ENCODE results near the gene GNB5.
A peak's percentile ranks its signal among the peaks of the same experiment; 100 is the strongest.

GNB5 gene

DNA sequence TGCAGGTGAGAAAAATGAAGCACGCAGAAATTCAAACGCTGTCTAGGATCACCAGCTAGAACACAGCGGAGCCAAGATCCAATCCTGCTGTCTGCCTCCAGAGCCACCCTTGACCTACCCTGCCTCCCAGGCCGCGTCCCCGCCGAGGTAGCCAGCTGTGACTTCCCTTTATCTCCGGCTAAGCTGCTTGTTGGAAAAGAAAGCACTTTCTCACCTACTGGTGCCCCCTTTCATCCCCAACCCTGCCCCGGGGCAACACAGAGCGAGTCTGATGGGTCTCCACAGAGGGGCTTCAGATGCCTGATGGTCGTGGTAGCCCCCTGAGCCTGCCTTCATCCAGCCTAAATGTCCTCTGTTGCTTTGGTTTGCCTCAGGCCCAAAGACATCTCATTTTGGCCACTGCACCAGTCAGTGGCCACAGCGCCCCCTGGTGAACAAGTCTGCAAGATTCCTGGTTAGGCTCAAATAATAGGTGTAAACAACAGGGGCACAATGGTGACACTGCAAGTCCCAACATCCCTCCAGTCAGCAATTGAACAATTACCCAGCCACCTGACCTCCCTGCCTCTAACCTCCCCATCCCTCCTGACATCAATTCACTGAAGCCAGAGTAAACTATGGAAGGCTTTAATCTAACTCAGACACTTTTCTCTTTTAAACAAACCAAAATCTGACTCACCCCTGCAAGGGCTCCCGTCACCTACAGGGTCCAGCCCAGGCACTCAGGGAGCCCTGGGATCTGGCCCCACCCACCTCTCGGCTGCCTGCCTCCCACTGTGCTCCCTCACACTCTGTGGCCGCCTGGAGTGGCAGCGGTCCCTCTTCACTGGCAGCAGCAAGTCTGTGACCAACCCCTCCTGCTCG, 51.4 kb downstream of the GNB5 start:
- DNase-seq, result peak; percentile 55

DNA sequence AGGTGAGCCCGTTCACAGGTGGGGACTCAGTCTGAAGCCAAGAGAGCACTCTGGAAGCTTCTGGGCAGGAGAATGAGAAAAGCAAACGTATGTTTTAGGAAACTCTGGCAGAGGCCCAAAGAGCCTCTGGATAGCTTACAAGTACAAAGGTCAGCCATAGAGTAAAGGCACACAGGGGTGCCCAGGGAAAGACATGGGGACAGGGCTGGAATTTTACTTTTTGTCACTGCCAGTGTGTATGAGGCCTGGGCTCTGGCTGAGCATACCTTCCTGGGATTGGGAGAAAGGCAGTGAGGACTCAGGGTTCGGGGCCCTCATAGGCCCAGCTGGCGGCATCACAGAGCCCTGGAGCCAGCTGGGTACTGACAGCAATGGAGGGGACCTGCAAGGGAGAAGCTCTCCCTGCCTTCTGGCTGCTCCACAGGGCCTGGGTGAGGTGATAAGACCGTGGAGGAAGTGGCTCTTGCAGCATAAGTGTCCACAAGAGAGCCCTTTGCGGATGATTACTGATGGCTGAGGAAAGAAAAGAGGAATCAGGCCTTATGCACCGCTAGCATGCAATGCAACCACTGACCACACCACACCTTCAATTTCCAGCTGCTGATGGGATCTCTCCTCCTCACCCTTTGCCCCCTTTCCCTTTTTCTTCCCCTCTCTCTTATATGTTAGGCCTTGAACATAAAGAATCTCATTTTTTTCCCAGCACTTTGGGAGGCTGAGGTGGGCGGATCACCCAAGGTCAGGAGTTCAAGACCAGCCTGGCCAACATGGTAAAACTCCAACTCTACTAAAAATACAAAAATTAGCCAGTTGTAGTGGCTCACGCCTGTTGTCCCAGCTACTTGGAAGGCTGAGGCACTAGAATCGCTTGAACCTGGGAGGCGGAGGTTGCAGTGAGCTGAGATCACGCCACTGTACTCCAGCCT, 53.5 kb downstream of the GNB5 start:
- DNase-seq, result no peak

DNA sequence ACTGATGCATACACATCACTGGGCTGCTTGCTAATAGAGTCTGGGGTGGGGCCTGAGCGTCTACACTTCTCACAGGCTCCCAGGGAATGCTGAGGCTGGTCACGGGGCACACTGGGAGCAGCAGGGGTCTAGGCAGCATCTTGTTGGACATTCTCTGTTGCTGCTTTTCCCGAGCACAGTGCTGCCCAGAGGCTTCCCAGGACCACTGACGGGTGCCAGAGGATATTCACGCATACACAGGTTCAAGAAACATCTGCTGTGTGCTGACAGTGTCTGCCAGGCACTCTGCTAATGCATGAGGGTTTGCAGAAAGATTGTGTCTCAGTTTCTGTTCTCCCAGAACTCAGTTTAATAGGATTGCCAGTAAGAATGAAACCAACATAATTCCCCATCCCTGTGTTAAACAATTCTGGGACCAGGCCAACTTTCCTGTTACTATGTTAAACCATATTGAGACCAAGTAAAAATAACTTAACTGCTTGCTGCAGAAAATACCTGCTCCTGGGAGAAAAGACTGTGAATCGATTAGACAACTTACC, 54.7 kb downstream of the GNB5 start:
- DNase-seq, result no peak

DNA sequence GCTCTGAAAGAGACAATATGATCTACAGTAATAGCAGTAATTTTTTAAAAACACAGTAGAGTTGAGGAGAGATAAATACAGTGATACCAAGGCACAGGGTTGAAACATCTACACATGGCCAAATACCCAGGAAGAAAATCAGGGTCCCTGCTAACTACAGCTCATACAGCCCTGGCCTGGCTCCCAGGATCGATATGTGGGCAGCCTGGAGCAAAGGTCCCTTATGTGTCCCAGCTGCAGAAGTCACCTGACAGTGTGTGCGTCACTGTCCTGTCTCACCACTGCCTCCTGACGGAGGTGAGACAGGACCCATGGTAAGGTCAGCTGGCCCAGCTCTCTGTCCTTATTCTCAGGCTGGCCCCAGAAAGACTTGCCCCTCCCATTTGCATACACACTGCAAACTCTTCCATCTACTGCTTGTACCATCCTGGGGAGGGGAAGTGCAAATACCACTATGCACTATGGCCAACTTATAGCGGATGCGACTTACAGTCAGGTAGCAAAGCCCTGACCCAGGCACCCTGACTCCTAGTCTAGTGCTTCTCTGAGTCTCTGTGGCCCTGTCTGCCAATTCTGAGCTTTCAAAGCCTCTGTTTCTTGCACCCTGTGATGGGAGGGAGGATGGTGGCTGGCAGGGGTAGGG, 56.6 kb downstream of the GNB5 start:
- no peak for DNase-seq

DNA sequence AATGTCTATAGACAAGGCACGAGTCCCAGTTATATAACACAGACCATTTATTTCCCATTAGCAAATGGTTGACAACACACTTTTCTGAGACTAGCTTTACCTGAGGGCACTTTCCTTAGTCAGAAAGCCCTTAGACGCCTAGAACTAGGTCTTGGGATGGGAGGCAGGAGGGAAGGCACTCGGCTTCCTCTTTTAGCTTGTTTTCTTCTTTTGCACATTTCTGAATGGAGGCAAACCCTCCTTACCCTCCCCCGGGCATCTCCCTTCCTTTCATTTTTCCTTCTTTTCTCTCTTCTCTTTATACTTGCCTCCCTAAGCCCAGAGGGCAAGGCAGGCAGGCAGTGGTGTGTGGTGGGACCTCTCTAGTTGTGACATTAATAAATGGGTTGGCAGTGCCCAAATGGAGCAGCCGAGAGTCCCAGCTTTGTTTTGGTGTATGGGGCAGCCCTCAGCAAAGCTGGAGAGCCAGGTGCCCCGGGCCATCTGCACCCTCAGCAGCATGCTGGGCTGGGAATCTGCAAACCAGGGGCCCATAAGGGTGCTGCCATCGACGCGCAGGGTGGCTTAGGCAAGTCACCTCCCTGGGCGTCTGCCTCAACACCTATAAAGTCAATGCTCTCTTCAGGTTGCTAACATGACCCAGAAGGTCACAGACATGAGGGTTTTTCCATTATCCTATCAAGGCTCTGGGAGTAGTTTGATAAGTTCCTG, 57.5 kb downstream of the GNB5 start:
- no peak for DNase-seq

DNA sequence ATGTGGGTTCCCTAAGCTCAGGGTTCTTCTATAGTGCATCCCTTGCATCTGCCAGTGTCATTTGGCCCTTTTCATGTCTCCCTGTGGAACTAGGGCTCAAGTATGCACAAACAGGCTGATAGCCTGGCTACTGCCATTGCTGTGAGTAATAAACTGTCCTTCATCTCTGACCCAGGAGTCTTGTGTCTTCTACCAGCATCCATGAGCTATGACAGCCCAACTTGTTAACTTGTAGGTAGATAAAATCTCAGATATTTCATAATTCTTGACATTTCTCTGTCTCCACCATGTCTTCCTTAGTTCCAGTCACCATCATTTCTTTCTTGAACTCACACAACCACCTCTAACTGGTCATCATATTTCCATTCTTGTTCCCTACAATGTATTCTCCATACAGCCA, 59.1 kb downstream of the GNB5 start:
- DNase-seq, result no peak

DNA sequence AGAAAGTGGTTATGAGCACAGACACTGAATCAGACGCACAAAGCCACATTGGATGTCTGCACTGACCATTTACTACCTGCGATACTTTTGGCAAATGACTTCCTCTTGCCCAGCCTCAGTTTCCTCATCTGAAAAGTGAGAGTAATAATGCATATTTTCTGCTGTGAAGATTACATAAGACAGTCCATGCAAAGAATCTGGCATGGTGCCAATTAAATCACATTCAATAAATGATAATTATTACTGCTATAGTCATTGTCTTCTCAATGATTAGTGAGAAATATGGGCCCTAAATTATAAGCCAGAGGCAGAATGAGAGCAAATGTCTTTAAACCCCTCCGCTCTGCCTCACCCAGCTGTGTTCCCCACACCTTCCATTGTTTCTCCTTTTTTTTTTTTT, 62.6 kb downstream of the GNB5 start:
- no peak for DNase-seq

DNA sequence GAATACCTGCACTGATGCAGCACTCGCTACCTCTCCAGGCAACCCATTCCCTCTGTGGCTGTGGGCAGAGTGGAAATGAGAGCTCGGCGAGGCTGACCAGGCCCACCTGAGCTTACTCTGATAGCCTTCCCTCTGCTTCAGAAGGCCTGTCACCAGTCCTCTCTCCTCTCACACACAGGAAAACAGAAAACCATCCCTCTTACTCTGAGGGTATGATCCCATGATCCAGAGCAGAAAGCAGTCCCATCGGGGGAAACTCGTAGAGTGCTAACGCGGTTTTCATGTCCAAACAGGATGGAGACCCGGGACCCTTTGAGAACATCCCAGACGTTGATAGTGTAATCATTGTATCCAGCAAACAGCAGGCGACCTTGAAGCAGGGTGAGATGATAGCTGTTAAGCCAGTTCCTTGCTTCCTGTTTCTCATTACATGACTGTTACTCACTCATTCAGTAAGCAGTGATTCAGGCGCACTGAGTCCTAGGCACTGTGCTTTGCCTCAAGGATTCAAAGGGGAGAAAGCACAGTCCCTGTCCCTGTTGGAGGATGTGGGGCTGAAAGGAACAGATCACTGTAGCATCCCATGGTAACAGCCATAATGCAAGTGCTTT, 66.8 kb downstream of the GNB5 start:
- no peak for DNase-seq

DNA sequence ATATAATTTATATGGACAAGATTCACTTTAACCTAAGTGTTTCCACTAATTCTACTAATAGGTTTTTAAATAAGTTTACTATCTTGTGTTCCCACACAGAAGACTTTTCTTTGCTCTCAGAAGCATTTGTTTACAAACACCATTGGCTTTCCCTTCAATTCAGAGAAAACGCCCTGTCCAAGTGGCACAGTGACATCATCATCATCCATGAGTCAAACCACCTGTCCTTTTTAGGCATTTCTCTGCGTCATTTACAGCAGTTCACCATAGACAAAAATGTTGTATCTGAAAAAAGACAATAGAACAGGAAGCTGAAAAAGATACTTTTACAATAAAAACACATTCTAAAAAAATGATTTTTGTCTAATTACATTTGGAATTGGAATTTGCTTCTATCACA, 69.3 kb downstream of the GNB5 start:
- DNase-seq, result no peak

DNA sequence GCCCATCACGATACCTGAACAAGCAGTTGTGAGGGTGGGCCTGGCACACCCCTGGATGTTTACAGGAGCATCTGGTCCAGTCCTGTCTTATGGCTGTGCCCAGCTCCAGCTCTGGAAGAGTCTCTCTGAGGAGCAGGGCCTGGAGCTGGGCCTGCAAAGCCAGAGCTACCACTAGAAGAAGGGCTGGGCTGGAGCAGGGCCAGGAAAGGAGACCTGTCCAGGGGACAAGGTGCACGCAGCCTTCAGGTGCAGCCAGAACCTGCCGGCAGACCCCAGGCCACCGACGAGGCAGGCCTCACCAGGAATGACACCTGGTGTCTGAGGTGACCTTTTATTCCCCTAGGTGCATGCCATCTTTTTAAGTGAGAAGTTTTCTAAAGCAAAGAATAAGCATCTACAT, 70.2 kb downstream of the GNB5 start:
- no peak for DNase-seq

DNA sequence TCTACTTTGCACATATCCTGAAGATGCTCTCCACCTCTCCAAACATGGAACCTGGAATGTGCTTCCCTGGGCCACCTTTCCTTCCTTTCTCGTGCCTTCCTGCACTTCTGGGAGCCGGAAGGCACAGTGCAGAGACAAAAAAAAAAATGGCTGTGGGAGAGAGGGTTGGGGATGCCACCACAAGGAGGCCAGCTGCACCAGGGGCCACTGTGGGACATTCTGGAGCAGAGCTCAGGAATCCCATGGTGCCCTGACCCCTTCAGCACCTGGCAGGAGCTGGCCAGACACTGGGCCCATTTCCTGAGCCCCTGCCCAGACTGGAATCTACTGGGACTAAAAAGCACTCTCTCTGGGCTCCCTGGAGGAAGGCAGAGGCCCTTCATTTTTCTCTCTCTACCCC, 70.7 kb downstream of the GNB5 start:
- DNase-seq, result no peak

DNA sequence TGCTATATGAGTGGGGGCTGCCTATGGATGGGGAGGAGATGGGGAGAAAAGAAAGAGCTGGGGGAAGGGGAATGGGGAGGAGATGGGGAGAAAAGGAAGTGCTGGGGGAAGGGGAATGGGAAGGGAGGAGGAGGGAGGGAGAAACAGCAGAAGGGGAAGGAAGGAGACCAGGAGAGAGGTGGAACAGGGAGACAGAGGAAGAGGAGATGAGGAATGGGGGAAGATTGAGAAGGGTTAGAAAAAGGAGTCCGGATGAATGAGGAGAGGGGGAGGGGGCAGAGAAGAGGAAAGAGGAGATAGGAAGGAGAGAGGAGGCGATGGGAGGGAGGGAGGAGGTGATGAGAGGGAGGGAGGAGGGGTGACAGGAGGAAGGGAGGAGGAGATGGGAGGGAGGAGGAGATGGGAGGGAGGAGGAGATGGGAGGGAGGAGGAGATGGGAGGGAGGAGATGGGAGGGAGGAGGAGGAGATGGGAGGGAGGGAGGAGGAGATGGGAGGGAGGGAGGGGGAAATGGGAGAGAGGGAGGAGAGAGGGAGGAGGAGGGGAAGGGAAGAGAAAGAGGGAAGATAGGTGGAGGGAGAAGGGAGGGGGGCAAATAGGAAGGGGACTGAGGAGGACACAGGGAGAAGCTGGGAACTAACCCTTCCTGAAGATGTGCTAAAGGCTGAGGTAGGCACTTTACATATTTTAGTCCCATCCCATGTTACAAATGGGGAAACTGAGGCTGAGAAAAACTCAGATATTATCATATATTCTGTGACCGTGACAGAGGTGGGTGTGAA, 72.0 kb downstream of the GNB5 start:
- no peak for DNase-seq

DNA sequence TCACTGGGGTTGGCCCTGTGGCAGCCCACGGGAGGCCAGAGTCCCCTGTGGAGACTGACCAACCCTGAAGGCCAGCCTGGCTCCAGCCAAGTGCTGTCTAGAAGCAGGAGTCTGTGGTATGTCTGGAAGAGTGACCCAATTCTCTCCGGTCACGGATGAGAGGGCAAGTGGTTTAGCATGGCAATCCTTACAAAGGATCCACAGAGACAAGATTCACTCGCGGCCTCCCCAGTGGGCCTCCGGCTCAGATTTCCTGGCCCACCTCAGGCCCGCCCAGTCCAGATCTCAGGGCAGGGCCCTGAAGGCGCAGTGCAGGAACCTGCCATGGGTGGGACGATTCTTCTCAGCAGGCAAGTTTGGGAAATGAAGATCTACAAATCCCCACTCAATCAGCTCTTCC, 73.6 kb downstream of the GNB5 start:
- DNase-seq, result no peak

DNA sequence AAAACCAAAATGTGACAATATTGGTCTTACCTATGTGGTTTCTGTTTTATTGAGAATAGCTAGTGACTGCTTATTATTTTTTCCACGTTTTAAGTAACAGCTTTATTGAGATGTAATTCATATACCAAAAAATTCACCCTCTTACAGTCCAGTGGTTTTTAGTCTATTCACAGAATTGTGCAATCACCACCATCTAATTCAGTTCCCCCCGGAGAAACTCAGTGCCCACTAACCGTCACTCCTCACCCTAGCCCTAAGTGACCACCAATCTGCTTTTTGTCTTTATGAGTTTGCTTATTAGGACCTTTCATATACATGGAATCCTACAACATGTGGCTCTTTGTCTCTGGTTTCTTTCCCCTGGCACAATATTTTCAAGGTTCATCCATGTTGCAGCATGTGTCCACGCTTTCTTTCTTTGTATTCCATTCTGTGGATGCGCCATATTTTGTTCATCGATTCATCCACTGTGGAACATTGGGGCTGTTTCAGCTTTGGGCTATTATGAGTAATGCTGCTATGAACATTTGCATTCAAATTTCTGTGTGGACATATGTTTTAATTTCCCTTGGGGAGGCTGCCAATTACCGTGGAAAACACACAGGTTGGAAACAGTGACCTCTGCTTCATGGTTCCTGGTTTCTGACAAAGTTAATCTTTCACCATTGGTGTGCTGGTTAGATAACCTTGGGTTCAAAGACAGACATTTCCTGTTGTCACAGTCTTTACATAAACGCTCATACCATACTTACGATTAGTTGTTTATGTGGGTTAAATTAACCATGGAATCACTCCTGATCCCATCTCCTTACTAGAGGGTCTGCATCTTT, 75.4 kb downstream of the GNB5 start:
- DNase-seq, result no peak

DNA sequence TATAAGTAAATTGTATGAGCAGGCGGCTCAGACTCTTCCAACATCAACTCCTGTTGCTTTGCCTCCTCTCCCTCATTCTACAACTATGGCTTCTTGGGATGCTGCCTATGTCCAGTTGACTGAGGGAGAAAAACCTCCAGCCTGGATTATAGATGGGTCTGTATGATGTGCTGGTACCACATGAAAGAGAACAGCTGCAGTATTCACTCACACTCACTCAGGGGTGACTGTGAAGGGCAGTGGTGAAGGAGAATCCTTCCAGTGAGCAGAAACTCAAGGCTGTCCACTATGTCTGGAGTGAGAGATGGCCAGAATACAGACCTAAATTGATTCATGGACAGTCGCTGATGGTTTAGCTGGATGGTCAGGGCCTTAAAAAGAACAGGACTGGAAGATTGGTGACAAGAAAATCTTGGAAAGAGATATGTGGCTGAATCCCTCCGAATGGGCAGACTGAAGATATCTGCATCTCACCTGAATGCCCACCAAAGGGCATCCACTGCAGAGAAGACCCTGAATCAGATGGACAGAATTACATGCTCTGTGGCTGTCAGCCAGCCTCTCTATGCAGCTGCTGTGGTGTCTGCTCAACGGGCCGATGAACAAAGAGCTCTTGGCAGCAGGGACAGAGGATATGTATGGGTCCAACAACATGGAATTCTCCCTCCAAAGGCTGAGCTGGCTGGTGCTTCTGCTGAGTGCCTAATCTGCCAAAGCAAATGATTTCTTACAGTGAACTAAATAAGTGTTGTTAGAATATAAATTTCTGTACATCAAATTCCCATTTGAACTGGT, 76.7 kb downstream of the GNB5 start:
- DNase-seq, result no peak

DNA sequence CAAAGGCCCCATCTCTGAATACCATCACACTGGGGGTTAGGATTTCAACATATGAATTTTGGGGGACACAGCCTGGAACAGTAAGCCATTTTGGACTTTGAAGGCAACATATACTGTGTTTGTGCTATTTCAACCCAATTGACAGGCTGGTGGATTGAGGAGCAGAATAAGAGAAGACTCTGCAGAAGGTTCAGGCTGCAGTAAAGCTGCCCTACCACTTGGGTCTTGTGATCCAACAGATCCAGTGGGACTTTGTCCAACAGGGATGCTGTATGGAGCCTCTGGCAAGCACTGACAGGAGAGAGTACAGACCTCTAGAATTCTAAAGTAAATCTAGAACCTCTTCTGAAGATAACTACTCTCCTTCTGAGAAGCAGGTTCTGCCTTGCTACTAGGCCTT, 77.5 kb downstream of the GNB5 start:
- no peak for DNase-seq

DNA sequence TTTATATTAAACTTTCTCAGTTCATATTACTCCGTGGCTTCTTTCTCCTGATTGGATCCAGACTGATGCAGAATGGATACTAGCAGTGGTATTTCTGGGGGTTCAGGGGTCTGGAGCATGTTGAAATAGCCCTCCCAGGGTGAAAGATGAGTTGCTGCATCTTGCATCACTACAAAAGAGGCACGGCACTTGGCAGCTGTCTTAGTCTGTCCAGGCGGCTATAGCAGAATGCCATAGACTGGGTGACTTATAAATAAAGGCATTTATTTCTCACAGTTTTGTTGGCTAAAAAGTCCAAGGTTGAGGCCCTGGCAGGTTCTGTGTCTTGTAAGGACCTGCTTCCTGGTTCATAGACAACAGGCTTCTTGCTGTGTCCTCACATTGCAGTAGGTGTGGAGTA, 78.0 kb downstream of the GNB5 start:
- no peak for DNase-seq

DNA sequence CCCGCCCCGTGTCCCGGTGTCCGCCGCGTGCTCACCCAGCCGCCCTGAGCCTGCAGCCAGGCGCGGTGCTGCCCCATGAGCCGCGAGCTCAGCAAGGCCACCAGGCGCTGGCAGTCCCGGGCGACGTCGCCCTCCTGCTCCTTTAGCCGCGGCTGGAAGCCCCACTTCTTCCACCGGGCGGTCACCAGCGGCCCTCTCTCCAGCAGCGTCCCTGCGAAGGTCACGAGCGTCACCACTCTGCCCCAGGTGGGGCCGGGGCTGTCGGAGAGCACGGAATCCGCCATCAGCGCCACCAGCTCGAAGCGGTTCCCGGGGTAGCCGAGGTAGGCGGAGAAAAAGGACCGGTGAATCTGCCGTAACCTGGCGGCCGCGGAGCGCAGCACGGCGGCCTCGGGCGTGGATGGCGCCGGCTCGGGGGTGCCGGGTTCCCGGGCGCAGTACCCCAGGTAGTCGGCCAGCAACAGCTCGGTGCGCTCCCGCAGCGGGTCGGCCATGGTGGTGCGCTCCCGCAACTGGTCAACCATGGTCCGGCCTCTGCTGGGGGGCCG, 78.9 kb downstream of the GNB5 start:
- DNase-seq, result no peak

DNA sequence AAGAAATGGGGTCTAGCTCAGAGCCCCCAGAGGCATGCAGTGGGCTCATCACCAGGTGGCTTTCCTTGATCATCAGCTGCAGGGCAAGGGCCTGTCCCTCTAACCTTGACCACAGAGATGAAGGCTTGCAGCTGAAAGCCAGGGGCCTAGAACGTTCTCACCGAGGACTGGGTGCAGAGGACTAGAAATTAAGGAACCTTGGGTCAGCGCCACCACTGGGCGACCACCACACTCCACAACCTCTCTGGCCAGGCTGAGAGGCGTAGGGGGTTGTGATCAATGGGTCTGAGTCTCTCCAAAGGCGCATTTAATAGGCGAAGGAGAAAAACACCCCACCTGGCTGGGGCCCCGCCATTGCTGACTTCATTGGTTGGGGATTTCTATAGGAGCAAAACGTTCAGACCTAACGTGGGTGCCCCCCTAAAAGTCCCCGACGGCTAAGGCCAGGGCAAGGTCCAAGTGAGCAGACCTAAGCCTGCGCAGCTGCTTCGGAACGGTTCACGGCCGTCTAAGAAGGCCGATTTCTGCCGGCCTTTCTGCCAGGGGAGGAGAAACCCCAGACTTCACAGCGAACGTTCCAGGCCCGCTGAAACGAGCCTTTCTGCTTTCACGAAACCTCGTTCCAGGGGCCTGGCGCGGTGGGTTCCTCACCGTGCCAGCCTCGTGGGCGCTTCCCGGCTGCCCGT, 79.5 kb downstream of the GNB5 start:
- DNase-seq, result no peak
